Ovary (tissue), 3 donors: ENCODE data around the gene GRID1.

Experiments
- POLR2A ChIP-seq: fragments of 450-650 bp; IDR thresholded peaks from one replicate; pipeline ENCODE4 v1.6.1; 2017; ENCODE audit warnings: antibody characterized with exemption, mild to moderate bottlenecking, moderate library complexity
- TF ChIP-seq, protein P1 (sequence below), 3 donors: fragments of 450-650 bp in 2 of 3; fragments of 200-600 bp in 1 of 3; IDR thresholded peaks; one replicate each; pipeline versions ENCODE4 v1.5.1 to v1.8.0; 2016 to 2022; ENCODE audit warnings: antibody characterized with exemption in 3 of 3, mild to moderate bottlenecking in 1 of 3
- donor health status: DM: no; HTN: no; CAD: no.

DNA sequence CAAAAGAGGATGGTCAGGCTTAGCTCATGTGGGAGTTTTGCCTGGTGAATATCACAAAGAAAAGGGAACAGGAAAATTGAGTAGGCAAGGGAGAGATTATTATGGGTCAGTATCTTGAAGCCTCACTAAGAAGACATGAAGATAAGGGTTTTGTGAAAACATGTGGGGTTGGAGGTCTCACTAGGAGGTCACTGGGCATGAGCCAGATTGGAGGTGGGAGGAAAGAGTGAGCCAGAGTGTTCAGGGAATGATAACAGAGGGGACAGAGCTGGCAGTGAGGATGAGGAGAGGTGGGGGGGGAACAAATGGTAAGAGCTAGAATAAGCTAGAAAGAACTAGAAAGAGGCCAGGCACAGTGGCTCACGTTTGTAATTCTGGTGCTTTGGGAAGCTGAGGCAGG is 374.3 kb downstream of the GRID1 start:
- no peak for TF ChIP-seq POLR2A
- TF ChIP-seq, protein P1, sequence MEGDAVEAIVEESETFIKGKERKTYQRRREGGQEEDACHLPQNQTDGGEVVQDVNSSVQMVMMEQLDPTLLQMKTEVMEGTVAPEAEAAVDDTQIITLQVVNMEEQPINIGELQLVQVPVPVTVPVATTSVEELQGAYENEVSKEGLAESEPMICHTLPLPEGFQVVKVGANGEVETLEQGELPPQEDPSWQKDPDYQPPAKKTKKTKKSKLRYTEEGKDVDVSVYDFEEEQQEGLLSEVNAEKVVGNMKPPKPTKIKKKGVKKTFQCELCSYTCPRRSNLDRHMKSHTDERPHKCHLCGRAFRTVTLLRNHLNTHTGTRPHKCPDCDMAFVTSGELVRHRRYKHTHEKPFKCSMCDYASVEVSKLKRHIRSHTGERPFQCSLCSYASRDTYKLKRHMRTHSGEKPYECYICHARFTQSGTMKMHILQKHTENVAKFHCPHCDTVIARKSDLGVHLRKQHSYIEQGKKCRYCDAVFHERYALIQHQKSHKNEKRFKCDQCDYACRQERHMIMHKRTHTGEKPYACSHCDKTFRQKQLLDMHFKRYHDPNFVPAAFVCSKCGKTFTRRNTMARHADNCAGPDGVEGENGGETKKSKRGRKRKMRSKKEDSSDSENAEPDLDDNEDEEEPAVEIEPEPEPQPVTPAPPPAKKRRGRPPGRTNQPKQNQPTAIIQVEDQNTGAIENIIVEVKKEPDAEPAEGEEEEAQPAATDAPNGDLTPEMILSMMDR (IDR thresholded peaks at IDR 0.05) = no peak
